BJ (cell line): ENCODE results near the gene CRADD. TPM values are rescaled to one million over a fixed set of nuclear protein-coding genes. Genes with fewer than 3 reads are reported as not detected.

ENCODE experiments used
- CTCF ChIA-PET: fragments of 350-600 bp; formaldehyde crosslinking; extraction: SDS; loops from one replicate; lab custom pipeline; 2021; ENCODE audit warnings: antibody characterized with exemption, inconsistent platforms; lab: Yijun Ruan, JAX
- POLR2A ChIA-PET: fragments of 300-600 bp; sonication (Branson Sonifier 250); formaldehyde crosslinking; extraction: SDS; loops from one replicate; lab custom pipeline; 2021; ENCODE audit warnings: antibody characterized with exemption; lab: Charles Lee
- DNase-seq: peaks from one replicate; pipeline ENCODE4 v3.0.0-alpha.2; 2011; ENCODE audit warnings: low read depth
- H3K27me3 ChIP-seq: 2 replicates; pipeline ENCODE4 v1.6.0; 2011; ENCODE audit warnings: low read length; ENCODE audit not compliant: control insufficient read depth, insufficient read depth
- H3K36me3 ChIP-seq: 2 replicates; pipeline ENCODE4 v1.5.1; 2011; ENCODE audit warnings: low read length; ENCODE audit not compliant: control insufficient read depth, insufficient read depth
- H3K4me3 ChIP-seq: 2 replicates; pipeline ENCODE4 v1.5.1; 2011; ENCODE audit warnings: low read depth, mild to moderate bottlenecking, control low read depth, low read length
- polyA plus RNA-seq: library from polyadenylated mRNA; depleted of rRNA; stranded (reverse); fragments of >200 nt; gene quantifications from 2 replicates; pipeline ENCODE4 v1.2.3, GENCODE V29; 2011
- TF ChIP-seq, protein P1 (sequence below): IDR thresholded peaks from 2 replicates; pipeline ENCODE4 v1.5.1; 2011; ENCODE audit warnings: low read depth, mild to moderate bottlenecking, control low read depth, inconsistent platforms, low read length, moderate library complexity; ENCODE audit not compliant: insufficient read depth

Gene CRADD
- polyA plus RNA-seq, 1 experiment, result 16.6 TPM

DNA sequence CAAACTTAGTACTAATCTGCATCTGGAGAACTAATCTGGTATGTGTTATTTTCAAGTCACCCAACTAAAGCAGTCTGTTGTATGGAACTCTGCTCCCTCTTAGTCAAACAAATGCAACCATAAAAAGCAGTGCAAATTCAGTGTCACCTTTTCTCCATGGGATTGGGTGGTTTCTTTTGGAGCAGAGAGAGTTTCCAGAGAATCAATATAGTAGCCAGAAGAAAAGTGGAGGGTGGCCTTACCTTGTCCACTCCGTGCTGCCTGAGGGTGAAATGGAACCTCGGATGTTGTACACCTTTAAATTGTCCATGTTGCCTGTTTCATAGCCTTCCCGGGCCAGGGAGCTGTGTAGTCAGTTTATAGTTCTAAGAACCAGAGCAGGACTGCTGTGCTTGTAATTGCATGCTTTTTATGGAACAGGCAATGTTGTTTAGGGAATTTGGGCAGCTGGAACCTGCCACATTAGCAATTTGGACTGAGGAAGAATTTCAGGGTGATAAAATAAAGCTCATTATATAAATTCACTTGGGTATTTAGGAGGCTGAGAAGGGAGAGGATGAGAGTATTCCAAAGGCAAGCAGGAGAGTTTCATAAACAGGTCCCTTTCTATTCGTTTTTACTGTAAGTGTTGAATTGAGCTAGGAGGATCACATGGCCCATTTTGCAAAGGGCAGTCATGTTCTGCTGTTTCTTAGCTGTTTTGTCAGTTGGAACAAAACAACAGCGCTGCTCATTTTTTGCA is 60.5 kb downstream of the CRADD start:
- TF ChIP-seq, protein P1, sequence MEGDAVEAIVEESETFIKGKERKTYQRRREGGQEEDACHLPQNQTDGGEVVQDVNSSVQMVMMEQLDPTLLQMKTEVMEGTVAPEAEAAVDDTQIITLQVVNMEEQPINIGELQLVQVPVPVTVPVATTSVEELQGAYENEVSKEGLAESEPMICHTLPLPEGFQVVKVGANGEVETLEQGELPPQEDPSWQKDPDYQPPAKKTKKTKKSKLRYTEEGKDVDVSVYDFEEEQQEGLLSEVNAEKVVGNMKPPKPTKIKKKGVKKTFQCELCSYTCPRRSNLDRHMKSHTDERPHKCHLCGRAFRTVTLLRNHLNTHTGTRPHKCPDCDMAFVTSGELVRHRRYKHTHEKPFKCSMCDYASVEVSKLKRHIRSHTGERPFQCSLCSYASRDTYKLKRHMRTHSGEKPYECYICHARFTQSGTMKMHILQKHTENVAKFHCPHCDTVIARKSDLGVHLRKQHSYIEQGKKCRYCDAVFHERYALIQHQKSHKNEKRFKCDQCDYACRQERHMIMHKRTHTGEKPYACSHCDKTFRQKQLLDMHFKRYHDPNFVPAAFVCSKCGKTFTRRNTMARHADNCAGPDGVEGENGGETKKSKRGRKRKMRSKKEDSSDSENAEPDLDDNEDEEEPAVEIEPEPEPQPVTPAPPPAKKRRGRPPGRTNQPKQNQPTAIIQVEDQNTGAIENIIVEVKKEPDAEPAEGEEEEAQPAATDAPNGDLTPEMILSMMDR, result no peak
- CTCF ChIA-PET, result interaction anchor here (0.9 to 1.1 kb wide), 3 partner anchors 10 to 363 kb away, joined by 3 to 6 read pairs (median 4); no protein-coding TSS in a partner anchor
- POLR2A ChIA-PET, result interaction anchor here (0.6 kb wide), 2 partner anchors 151 to 642 kb away, joined by 3 to 9 read pairs; no protein-coding TSS in a partner anchor
- Histone ChIP-seq H3K4me3 (no peak overlapping the region), H3K27me3 (no peaks in the 10 kb centered on the region), H3K36me3 (no peaks in the 10 kb centered on the region)
- DNase-seq, result no peak

DNA sequence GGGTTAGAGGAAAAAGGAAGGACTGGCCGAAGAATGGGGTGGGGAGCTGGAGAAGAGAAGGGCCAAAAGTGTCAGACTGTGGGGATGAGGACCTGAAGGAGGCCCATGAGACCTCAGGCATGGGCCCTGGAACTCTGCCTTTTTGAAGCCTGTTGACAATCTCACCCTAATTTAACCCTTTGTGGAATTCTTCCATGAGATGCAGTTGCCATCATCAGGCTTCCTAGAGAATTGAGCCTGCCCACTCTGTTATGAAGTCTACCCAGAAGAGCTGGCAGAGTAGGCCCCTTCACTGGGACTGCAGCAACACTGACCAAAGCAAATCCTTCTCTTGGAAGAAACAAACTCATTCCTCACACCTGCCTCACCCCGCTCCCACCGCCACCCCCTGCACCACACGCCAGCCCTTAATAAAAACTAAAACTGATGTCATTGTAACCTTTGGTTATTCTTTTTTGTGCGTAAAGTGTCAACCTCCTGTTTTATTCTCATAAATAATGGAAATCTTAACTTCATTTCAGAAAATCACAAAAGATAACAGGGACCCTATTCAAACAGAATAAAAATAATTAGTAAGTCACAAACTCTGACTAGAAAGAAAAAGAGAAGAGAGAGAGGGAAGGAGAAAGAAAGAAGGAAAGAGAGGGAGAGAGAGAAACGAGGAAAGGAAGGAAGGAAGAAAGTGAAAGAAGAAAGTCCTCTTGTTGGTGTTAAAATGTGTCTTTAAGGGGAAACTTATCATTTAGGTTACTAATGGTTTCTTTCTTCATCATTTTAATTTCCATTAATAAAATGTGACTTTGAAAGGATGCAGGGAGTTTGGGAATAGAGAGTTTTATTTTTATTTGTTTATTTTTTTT is 61.3 kb downstream of the CRADD start:
- Histone ChIP-seq H3K36me3 (no peaks in the 10 kb centered on the region), H3K27me3 (no peaks in the 10 kb centered on the region), H3K4me3 (no peak overlapping the region)
- ChIA-PET CTCF (interaction anchor here (0.9 to 1.1 kb wide), 3 partner anchors 11 to 362 kb away, joined by 3 to 6 read pairs (median 4); no protein-coding TSS in a partner anchor), POLR2A (interaction anchor here (0.6 kb wide), 3 partner anchors 148 to 641 kb away, joined by 3 to 9 read pairs (median 4); no protein-coding TSS in a partner anchor)
- TF ChIP-seq, protein P1, result no peak
- DNase-seq, result no peak

- ChIA-PET POLR2A (interaction anchor here (0.6 kb wide), 2 partner anchors 20 to 171 kb away, joined by 3 read pairs; no protein-coding TSS in a partner anchor), CTCF (interaction anchor here (1.1 to 1.8 kb wide), 4 partner anchors 25 to 171 kb away, joined by 3 to 5 read pairs (median 4); no protein-coding TSS in a partner anchor)
- Histone ChIP-seq H3K36me3 (no peaks in the 10 kb centered on the region), H3K27me3 (no peaks in the 10 kb centered on the region), H3K4me3 (no peak overlapping the region)
- no peak for DNase-seq
- TF ChIP-seq, protein P1, result no peak
Observed at GRCh38 chr12:93740751-93741150, 63.6 kb downstream of the CRADD start.

- H3K4me3 ChIP-seq, result peak overlapping the region; percentile 44
- POLR2A ChIA-PET, result interaction anchor here (0.5 to 0.6 kb wide), 2 partner anchors 11 to 63 kb away, joined by 3 to 5 read pairs; no protein-coding TSS in a partner anchor
Observed at GRCh38 chr12:93741659-93742109, 64.5 kb downstream of the CRADD start.

More at GRCh38 chr12:93741659-93742109, 64.5 kb downstream of the CRADD start:
- no peaks in the 10 kb centered on the region for H3K36me3 ChIP-seq
- CTCF ChIA-PET, result interaction anchor here (1.1 to 2.3 kb wide), 7 partner anchors 26 to 361 kb away, joined by 3 to 10 read pairs (median 4); no protein-coding TSS in a partner anchor
- H3K27me3 ChIP-seq, result no peaks in the 10 kb centered on the region
- no peak for DNase-seq
- TF ChIP-seq, protein P1, result no peak
